Stomach (tissue), 4 donors: ENCODE measurements around the gene PCNP.

Source experiments
- CTCF ChIP-seq, 7 experiments: fragments of 450-650 bp in 4 of 7; fragments of 200-600 bp in 3 of 7; sonication (generic) in 3 of 7; IDR thresholded peaks; one replicate each; pipeline ENCODE4 v1.5.1; 2016 to 2019; ENCODE audit warnings: antibody characterized with exemption in 7 of 7, control low read depth in 2 of 7, mild to moderate bottlenecking in 1 of 7
- EP300 ChIP-seq: sonication (generic); formaldehyde crosslinking; IDR thresholded peaks from one replicate; pipeline ENCODE4 v1.6.1; 2017; ENCODE audit warnings: antibody characterized with exemption

- TF ChIP-seq CTCF (IDR thresholded peaks at IDR 0.05) (no peak), EP300 (no peak)
Observed at GRCh38 chr3:101633186-101633585, 59.2 kb downstream of the PCNP start.
